ENCODE measurements around the gene GTF2H4.
A peak's percentile ranks its signal among the peaks of the same experiment; 100 is the strongest.
"Not testable (repeated sequence)": the region's sequence is repeated elsewhere in the genome, so short reads cannot be mapped to it uniquely, and the experiment has no call there.

Gene GTF2H4

GRCh38 chr6:30908700-30909099 is 693 bp downstream of the GTF2H4 start:
- H3K9me3 ChIP-seq: no peaks in the 10 kb centered on the region
- peak overlapping the region; percentile 68 to 89 for H3K4me3 ChIP-seq
- peaks cover 0 to 27% (median 18%) of the 10 kb centered on the region in 4 donors for H3K4me1 ChIP-seq
- H3K36me3 ChIP-seq: peaks cover 7 to 29% (median 27%) of the 10 kb centered on the region in 3 donors
- no peak for TF ChIP-seq CTCF (IDR thresholded peaks at IDR 0.05)
- DNase-seq: no peak
- no peaks in the 10 kb centered on the region for H3K27me3 ChIP-seq
- peak overlapping the region; percentile 70 to 75 for H3K27ac ChIP-seq
- intact Hi-C loops (cut with DNase I; ENCODE audit: low total_unique reads): no loop called here

GRCh38 chr6:30910473-30910872 is 2.5 kb downstream of the GTF2H4 start:
- H3K4me1 ChIP-seq: peaks cover 0 to 40% (median 29%) of the 10 kb centered on the region in 4 donors
- peaks cover 7 to 29% (median 27%) of the 10 kb centered on the region in 3 donors for H3K36me3 ChIP-seq
- H3K9me3 ChIP-seq; H3K27me3 ChIP-seq; intact Hi-C loops (cut with DNase I; ENCODE audit: low total_unique reads); H3K4me3 ChIP-seq; DNase-seq; H3K27ac ChIP-seq: not testable (repeated sequence)

GRCh38 chr6:30912746-30913520 is 4.9 kb downstream of the GTF2H4 start:
- DNase-seq: no peak
- intact Hi-C loops (cut with DNase I; ENCODE audit: low total_unique reads): loop anchor here (2.0 kb wide), 1 partner anchor 418 kb away; no protein-coding TSS in a partner anchor
- Histone ChIP-seq H3K4me1 (peaks cover 0 to 47% (median 34%) of the 10 kb centered on the region in 4 donors), H3K36me3 (peaks cover 14 to 44% (median 36%) of the 10 kb centered on the region in 3 donors), H3K4me3 (peak overlapping the region; percentile 53 to 63), H3K27ac (peak overlapping the region; percentile 85 to 87), H3K9me3 (no peaks in the 10 kb centered on the region), H3K27me3 (no peaks in the 10 kb centered on the region)
- no peak for TF ChIP-seq CTCF (IDR thresholded peaks at IDR 0.05)

- intact Hi-C loops (cut with DNase I; ENCODE audit: low total_unique reads): loop anchor here (2.0 kb wide), 2 partner anchors 173 to 419 kb away; no protein-coding TSS in a partner anchor
- Histone ChIP-seq H3K9me3 (no peaks in the 10 kb centered on the region), H3K4me3 (peak overlapping the region; percentile 53 to 63), H3K27me3 (no peaks in the 10 kb centered on the region), H3K36me3 (peaks cover 14 to 52% (median 44%) of the 10 kb centered on the region in 3 donors), H3K4me1 (peaks cover 0 to 44% (median 31%) of the 10 kb centered on the region in 4 donors), H3K27ac (peak overlapping the region; percentile 85 to 87)
- no peak for TF ChIP-seq CTCF (IDR thresholded peaks at IDR 0.05)
- DNase-seq: no peak
Observed at GRCh38 chr6:30913721-30914075, 5.7 kb downstream of the GTF2H4 start.

GRCh38 chr6:30914076-30914853 is 6.3 kb downstream of the GTF2H4 start, which contains the start of gene VARS2:
VARS2 (plus strand) TSS chr6:30914238; CDS start chr6:30914837, 599 bp downstream.
- H3K27ac ChIP-seq: peak within 1 kb of the TSS; percentile 85 to 87
- TF ChIP-seq CTCF (IDR thresholded peaks at IDR 0.05): peak; percentile 33 to 43
- peak within 1 kb of the TSS; percentile 53 to 63 for H3K4me3 ChIP-seq
- peaks cover 14 to 58% (median 44%) of the 10 kb centered on the region in 3 donors for H3K36me3 ChIP-seq
- peaks cover 0 to 38% (median 25%) of the 10 kb centered on the region in 4 donors for H3K4me1 ChIP-seq
- no peaks in the 10 kb centered on the region for H3K27me3 ChIP-seq
- H3K9me3 ChIP-seq: no peaks in the 10 kb centered on the region
- peak; percentile 90 to 97 for DNase-seq
- intact Hi-C loops (cut with DNase I; ENCODE audit: low total_unique reads): loop anchor here (2.0 kb wide), 1 partner anchor 173 kb away; no protein-coding TSS in a partner anchor
